ENCODE data around the gene PAK5.
"Not testable (repeated sequence)": the region's sequence is repeated elsewhere in the genome, so short reads cannot be mapped to it uniquely, and the experiment has no call there.

PAK5 gene

DNA sequence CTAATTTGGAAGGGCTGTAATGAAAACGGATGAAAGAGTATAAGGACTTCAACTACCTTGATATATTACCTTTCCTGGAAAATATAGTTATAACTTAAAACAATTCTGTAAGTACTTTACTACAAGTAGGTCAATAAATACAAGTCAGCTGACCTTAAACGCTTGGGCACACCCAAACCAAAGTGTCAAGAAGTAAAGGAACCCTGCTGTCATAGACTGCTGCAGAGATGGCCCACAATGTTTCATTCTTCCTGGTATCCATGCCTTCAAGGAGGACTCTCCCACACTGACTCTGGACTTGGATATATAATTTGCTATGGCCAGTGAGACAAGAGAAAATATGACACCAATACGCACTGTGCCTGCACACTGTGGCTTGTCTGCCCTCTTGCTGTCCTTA, 192.5 kb downstream of the PAK5 start:
- TF ChIP-seq CTCF (IDR thresholded peaks at IDR 0.05; ENCODE audit: low read length, missing control alignments), result no peak
- no peak for DNase-seq (ENCODE audit: low read depth)
- H3K4me3 ChIP-seq (replicated peaks; ENCODE audit: low read depth, low read length), result no peak overlapping the region

DNA sequence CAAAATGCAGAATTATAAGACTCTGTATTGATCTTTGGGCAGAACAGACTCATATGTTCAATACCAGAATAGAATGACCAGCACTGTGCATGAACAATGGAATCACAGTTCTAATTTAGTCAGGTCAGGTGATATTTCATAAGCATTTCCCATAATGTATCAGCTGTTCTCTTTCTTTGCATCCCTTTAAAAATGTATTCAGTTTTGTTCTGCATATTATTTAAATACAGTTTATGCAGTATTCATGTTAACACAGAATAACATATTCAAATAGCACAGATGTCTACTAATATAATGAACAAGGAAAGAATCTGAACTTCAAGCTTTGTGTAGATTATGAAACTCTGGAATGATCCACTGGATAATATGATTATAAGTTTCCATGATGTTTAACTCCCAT, 196.0 kb downstream of the PAK5 start:
- TF ChIP-seq CTCF (IDR thresholded peaks at IDR 0.05; ENCODE audit: low read length, missing control alignments), result no peak
- no peak overlapping the region for H3K4me3 ChIP-seq (replicated peaks; ENCODE audit: low read depth, low read length)

GRCh38 chr20:9641499-9642000, 197.3 kb downstream of the PAK5 start:
- not testable (repeated sequence) for DNase-seq (ENCODE audit: low read depth); H3K4me3 ChIP-seq (replicated peaks; ENCODE audit: low read depth, low read length)

More for the DNA sequence above, 196.0 kb downstream of the PAK5 start:
- no peak for DNase-seq (ENCODE audit: low read depth)

- H3K4me3 ChIP-seq (replicated peaks; ENCODE audit: low read depth, low read length), result no peak overlapping the region
- TF ChIP-seq CTCF (IDR thresholded peaks at IDR 0.05; ENCODE audit: low read length, missing control alignments), result no peak
- DNase-seq (ENCODE audit: low read depth), result no peak
Observed at GRCh38 chr20:9637889-9638288, 201.0 kb downstream of the PAK5 start.

DNA sequence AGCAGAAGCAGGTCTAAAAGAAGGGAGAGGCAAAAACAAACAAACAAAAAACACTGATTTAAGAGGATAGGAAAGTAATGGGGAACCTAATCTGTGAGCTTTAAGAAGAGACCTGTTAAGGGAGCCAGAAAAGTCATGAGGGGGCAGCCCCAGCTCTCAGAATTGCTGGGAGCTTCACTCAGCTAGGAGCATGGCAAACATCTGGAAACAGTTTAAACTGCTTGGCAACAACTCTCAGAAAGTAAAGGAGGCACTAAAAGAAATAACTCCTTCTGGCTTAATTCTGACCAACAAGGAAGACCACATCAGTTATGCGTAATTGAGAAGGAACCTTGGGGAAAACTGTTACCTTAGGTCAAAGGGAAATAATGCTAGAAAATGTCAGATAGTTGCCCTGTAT, 203.1 kb downstream of the PAK5 start:
- no peak overlapping the region for H3K4me3 ChIP-seq (replicated peaks; ENCODE audit: low read depth, low read length)
- DNase-seq (ENCODE audit: low read depth), result no peak
- no peak for TF ChIP-seq CTCF (IDR thresholded peaks at IDR 0.05; ENCODE audit: low read length, missing control alignments)

- no peak overlapping the region for H3K4me3 ChIP-seq (replicated peaks; ENCODE audit: low read depth, low read length)
- no peak for DNase-seq (ENCODE audit: low read depth)
- no peak for TF ChIP-seq CTCF (IDR thresholded peaks at IDR 0.05; ENCODE audit: low read length, missing control alignments)
Observed at GRCh38 chr20:9634327-9634726, 204.5 kb downstream of the PAK5 start.

DNA sequence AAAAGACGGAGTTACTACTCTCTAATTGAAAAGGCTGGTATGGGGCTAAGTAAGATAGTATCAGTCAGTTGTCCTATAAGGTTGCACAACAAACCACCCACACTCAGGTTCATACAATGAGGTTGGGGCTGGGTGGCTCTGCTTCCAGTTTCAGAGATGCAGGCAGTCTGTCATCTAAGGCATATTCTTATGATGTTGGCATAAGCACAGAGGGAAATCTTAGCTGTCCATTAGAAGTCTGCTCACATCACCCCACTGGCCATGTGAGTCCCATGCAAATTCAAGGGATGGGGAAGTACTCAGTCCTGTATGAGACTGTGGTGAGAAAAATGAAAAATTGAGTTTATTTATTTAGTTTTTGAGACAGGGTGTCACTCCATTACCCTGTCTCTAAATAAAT, 205.9 kb downstream of the PAK5 start:
- DNase-seq (ENCODE audit: low read depth), result no peak
- TF ChIP-seq CTCF (IDR thresholded peaks at IDR 0.05; ENCODE audit: low read length, missing control alignments), result no peak
- H3K4me3 ChIP-seq (replicated peaks; ENCODE audit: low read depth, low read length), result no peak overlapping the region

Data from fibroblast of pulmonary artery (primary cell).